DOHH2 (cell line): Measurements from ENCODE around the gene IL22RA1.

Experiments
- H3F3A ChIP-seq: fragments of 200-600 bp; sonication (generic), shearing (Covaris generic); 2 replicates; pipeline ENCODE4 v1.6.0; 2016; ENCODE audit warnings: antibody characterized with exemption, mild to moderate bottlenecking; ENCODE audit not compliant: control insufficient read depth, insufficient read depth
- H3K27ac ChIP-seq: fragments of 200-600 bp; sonication (generic); 2 replicates; pipeline ENCODE4 v1.5.1; 2014; ENCODE audit warnings: low read depth, mild to moderate bottlenecking, low read length, moderate library complexity
- H3K27me3 ChIP-seq: fragments of 200-600 bp; sonication (generic); 2 replicates; pipeline ENCODE4 v1.6.1; 2014; ENCODE audit warnings: mild to moderate bottlenecking, low read length, mixed read lengths; ENCODE audit not compliant: control insufficient read depth
- H3K36me3 ChIP-seq: fragments of 200-600 bp; sonication (generic); 2 replicates; pipeline ENCODE4 v1.6.1; 2014; ENCODE audit warnings: mild to moderate bottlenecking, low read length, moderate library complexity, mixed read lengths; ENCODE audit not compliant: control insufficient read depth
- H3K4me1 ChIP-seq: fragments of 200-600 bp; sonication (generic); 2 replicates; pipeline ENCODE4 v1.6.1; 2014; ENCODE audit warnings: mild to moderate bottlenecking, low read length, mixed read lengths; ENCODE audit not compliant: control insufficient read depth
- H3K4me2 ChIP-seq: fragments of 200-600 bp; sonication (generic); 2 replicates; pipeline ENCODE4 v1.6.0; 2014; ENCODE audit warnings: mild to moderate bottlenecking, low read length, moderate library complexity
- H3K4me3 ChIP-seq: fragments of 200-600 bp; sonication (generic); 2 replicates; pipeline ENCODE4 v1.5.1; 2014; ENCODE audit warnings: mild to moderate bottlenecking, low read length, mixed read lengths
- H3K79me2 ChIP-seq: fragments of 200-600 bp; sonication (generic); 2 replicates; pipeline ENCODE4 v1.6.1; 2014; ENCODE audit warnings: mild to moderate bottlenecking, low read length, mixed read lengths; ENCODE audit not compliant: control insufficient read depth
- H3K9me2 ChIP-seq: fragments of 200-600 bp; sonication (generic); replicated peaks from 2 replicates; pipeline ENCODE4 v1.6.1; 2014; ENCODE audit warnings: mild to moderate bottlenecking, low read length, mixed read lengths; ENCODE audit not compliant: control insufficient read depth
- H3K9me3 ChIP-seq: fragments of 200-600 bp; sonication (generic); 2 replicates; pipeline ENCODE4 v1.6.1; 2014; ENCODE audit warnings: antibody characterized with exemption, low read length, mixed read lengths; ENCODE audit not compliant: control insufficient read depth, insufficient read depth
- H4K20me1 ChIP-seq: fragments of 200-600 bp; sonication (generic); 2 replicates; pipeline ENCODE4 v1.6.0; 2014; ENCODE audit warnings: low read depth, mild to moderate bottlenecking, antibody characterized with exemption, low read length, moderate library complexity; ENCODE audit not compliant: control insufficient read depth, insufficient read depth
- CTCF ChIP-seq: fragments of 200-600 bp; sonication (generic); IDR thresholded peaks from one replicate; pipeline ENCODE4 v1.5.1; 2014; ENCODE audit warnings: antibody characterized with exemption, mild to moderate bottlenecking, low read depth, low read length; ENCODE audit not compliant: poor library complexity, severe bottlenecking
- EZH2phosphoT487 ChIP-seq: fragments of 200-600 bp; sonication (generic); IDR thresholded peaks from 2 replicates; pipeline ENCODE4 v1.6.1; 2017; ENCODE audit warnings: borderline replicate concordance, mild to moderate bottlenecking, antibody characterized with exemption, low read length, moderate library complexity, mixed read lengths

Gene IL22RA1

DNA sequence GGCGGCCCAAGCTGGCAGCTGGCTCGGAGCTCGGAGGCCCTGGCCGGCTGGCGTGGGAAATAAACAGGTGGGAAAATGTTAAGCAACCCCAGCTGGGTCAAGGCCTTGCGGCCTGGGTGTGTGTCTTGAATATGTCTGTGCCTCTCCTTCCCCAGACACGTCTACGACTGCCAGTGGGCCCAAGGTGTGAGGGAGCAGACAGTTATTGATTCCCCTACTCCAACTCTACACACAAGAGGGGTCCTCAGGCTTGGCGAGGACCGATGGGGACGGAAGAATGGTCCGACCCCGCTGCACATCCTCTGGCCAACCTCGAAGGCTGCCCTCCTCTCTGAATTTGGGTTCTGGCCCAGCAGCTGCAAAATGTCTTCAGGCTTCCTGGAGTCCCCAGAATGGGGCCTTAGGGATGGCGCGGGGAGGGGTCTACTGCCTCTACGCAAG lies 2.2 kb downstream of the IL22RA1 start:
- no peak overlapping the region for H3K4me3 ChIP-seq
- H3K4me1 ChIP-seq: 0 out of 2 replicates have a peak, but pooled peaks cover 8% of the 10 kb centered on the region
- no peak overlapping the region for H3K27ac ChIP-seq
- no peaks in the 10 kb centered on the region for H3K36me3 ChIP-seq
- H4K20me1 ChIP-seq: no peaks in the 10 kb centered on the region
- TF ChIP-seq CTCF (no peak), EZH2phosphoT487 (no peak)
- no peaks in the 10 kb centered on the region for H3F3A ChIP-seq
- no peaks in the 10 kb centered on the region for H3K9me3 ChIP-seq
- peaks cover 3% of the 10 kb centered on the region; the same call in 1 of the 2 replicates for H3K27me3 ChIP-seq
- no peak overlapping the region for H3K4me2 ChIP-seq
- H3K9me2 ChIP-seq: no peaks in the 10 kb centered on the region
- no peaks in the 10 kb centered on the region for H3K79me2 ChIP-seq

DNA sequence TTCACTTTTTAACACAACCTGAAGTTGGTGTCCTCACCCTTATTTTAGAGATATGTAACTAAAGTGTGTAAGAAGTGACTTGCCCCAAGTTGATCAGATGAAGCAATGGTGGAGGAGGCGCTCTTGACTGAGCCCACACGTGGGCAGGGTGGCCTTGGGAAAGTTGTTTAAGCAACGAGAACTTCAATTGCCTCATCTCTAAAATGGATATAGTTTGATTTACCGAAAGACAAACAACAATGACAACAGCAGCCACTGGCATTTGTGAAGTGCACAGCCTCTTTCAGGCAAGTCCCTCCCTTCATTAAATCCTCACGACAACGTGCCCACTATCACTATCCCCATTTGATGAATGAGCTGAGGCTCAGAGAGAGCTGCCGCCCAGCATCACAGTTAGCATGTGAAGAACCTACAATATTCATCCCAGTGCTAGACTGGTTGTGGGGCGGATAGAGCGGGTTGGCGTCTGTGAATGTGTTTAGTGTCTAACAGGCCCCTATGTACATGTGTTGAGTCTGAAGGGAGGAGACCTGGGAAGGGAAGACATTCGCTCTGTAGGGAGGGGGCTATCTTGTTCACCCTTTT lies 3.0 kb downstream of the IL22RA1 start:
- Histone ChIP-seq H3K79me2 (no peaks in the 10 kb centered on the region), H3K9me3 (no peaks in the 10 kb centered on the region), H3K27ac (no peak overlapping the region), H3K9me2 (no peaks in the 10 kb centered on the region), H3K27me3 (peaks cover 3% of the 10 kb centered on the region; the same call in 1 of the 2 replicates), H3F3A (no peaks in the 10 kb centered on the region), H3K4me3 (no peak overlapping the region), H4K20me1 (no peaks in the 10 kb centered on the region), H3K4me2 (no peak overlapping the region), H3K4me1 (0 out of 2 replicates have a peak, but pooled peaks cover 8% of the 10 kb centered on the region), H3K36me3 (no peaks in the 10 kb centered on the region)
- TF ChIP-seq EZH2phosphoT487: no peak
- TF ChIP-seq CTCF: no peak

- Histone ChIP-seq H3K9me2 (no peaks in the 10 kb centered on the region), H4K20me1 (no peaks in the 10 kb centered on the region), H3K27ac (no peak overlapping the region), H3K4me1 (0 out of 2 replicates have a peak, but pooled peaks cover 2% of the 10 kb centered on the region), H3K79me2 (no peaks in the 10 kb centered on the region), H3K27me3 (no peaks in the 10 kb centered on the region; the same call in 1 of the 2 replicates), H3K4me2 (no peak overlapping the region), H3K4me3 (no peak overlapping the region), H3K9me3 (no peaks in the 10 kb centered on the region), H3K36me3 (no peaks in the 10 kb centered on the region), H3F3A (no peaks in the 10 kb centered on the region)
- no peak for TF ChIP-seq CTCF
- no peak for TF ChIP-seq EZH2phosphoT487
Measured at GRCh38 chr1:24139222-24139489, 3.8 kb downstream of the IL22RA1 start.
